Activated naive CD4-positive, alpha-beta T cell treated with anti-CD3 and anti-CD28 coated beads, Interleukin-2, amount 10 ng/mL, durations not matched to agents 7 days and 5 days (primary cell): Measurements from ENCODE around the gene EVA1A.

Experiments
- CTCF ChIA-PET: fragments of 350-600 bp; sonication (Branson Sonifier 250); formaldehyde crosslinking; loops from one replicate; lab custom pipeline; 2021; ENCODE audit warnings: antibody characterized with exemption; lab: Charles Lee
- DNase-seq: peaks from one replicate; pipeline ENCODE4 v3.0.0-alpha.2; 2020
- H3K27ac Mint-ChIP-seq: one replicate; pipeline ENCODE4 v1.8.0; 2021; ENCODE audit warnings: mild to moderate bottlenecking, moderate library complexity, mixed read lengths
- H3K27me3 Mint-ChIP-seq: one replicate; pipeline ENCODE4 v1.8.0; 2021; ENCODE audit warnings: mild to moderate bottlenecking, mixed read lengths
- H3K36me3 Mint-ChIP-seq: one replicate; pipeline ENCODE4 v1.8.0; 2021; ENCODE audit warnings: mixed read lengths
- H3K4me1 Mint-ChIP-seq: one replicate; pipeline ENCODE4 v1.8.0; 2021; ENCODE audit warnings: mixed read lengths
- H3K4me3 Mint-ChIP-seq: one replicate; pipeline ENCODE4 v1.8.0; 2021; ENCODE audit warnings: mild to moderate bottlenecking, moderate library complexity, mixed read lengths
- H3K9me3 Mint-ChIP-seq: one replicate; pipeline ENCODE4 v1.8.0; 2021; ENCODE audit warnings: mixed read lengths

Gene EVA1A

DNA sequence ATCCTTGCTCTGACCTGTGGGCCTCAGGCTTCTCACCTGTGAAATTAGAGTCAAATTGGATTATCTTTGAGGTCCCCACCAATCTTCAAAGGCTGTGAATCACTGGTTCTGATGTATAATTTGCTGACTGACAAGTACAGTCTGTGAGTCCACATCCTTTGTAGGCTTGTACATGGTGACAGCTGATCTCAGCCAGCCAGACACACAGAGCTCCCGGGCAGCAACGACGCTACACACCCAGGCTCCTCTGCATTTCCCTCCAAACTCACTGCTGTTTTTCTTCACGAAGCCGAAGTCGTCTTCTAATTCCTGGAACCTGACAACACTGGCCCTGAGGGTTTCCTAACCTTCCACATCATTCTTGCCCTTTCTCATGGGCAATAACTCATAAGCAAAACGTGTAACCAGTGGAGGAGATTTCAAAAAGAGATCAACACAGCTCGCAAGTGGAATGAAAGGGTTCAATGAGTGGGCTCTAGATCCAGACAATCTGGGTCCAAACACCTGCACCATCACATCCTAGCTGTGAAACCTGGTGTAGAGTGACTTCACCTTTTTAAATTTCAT is 37.9 kb upstream of the EVA1A start:
- H3K27ac Mint-ChIP-seq = no peak overlapping the region
- no peaks in the 10 kb centered on the region for H3K4me1 Mint-ChIP-seq
- CTCF ChIA-PET = interaction anchor here (1.1 kb wide), 1 partner anchor 11 kb away, joined by 4 read pairs; no protein-coding TSS in a partner anchor
- no peaks in the 10 kb centered on the region for H3K27me3 Mint-ChIP-seq
- H3K36me3 Mint-ChIP-seq = no peaks in the 10 kb centered on the region
- H3K4me3 Mint-ChIP-seq = no peak overlapping the region
- no peaks in the 10 kb centered on the region for H3K9me3 Mint-ChIP-seq
- DNase-seq = no peak

DNA sequence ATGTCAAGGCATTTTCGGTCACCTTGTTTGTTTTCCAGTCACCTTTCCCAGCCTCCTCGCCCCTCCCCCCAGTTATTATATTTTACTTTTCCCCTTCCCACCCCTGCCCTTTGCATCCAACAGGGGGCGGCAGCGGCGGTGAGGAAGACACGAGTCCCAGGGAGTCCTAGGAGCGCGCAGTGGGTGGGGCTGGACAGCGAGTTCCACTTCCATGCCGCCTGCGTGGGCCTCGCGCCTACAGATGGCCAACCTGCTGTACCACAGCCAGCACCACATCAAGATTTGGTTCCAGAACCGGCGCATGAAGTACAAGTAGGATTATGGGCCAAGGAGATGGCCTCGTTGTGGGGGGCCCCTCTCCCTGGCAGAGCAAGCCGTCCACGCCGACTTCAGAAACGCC is 37.2 kb upstream of the EVA1A start:
- Mint-ChIP-seq H3K36me3 (no peaks in the 10 kb centered on the region), H3K4me3 (no peak overlapping the region), H3K27ac (no peak overlapping the region), H3K27me3 (no peaks in the 10 kb centered on the region), H3K9me3 (no peaks in the 10 kb centered on the region), H3K4me1 (no peaks in the 10 kb centered on the region)
- CTCF ChIA-PET = interaction anchor here (1.5 kb wide), 1 partner anchor 11 kb away, joined by 7 read pairs; no protein-coding TSS in a partner anchor
- DNase-seq = no peak

DNA sequence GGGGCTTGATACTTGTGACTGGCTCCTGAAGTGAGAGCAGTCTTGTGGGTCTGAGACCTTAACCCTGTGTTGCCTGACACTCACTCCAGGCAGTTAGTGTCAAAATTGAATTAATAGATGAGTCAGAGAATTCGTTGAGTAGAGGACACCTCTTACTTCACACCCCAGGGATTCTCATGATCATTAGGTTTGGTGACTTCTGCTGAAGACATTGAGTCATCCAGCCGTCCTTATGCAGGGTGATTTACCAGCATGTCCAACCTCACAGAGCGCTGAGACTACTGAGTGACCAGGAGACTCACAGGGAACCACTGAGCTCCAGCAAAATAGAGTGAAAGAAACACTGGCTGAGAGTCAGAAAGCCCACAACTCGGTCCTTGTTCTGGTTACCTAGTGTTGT is 36.0 kb upstream of the EVA1A start:
- no peaks in the 10 kb centered on the region for H3K36me3 Mint-ChIP-seq
- no peaks in the 10 kb centered on the region for H3K4me1 Mint-ChIP-seq
- no peak for DNase-seq
- CTCF ChIA-PET = interaction anchor here (1.1 to 1.5 kb wide), 2 partner anchors 12 to 17 kb away, joined by 3 to 7 read pairs; no protein-coding TSS in a partner anchor
- no peaks in the 10 kb centered on the region for H3K27me3 Mint-ChIP-seq
- no peaks in the 10 kb centered on the region for H3K9me3 Mint-ChIP-seq
- no peak overlapping the region for H3K4me3 Mint-ChIP-seq
- no peak overlapping the region for H3K27ac Mint-ChIP-seq

DNA sequence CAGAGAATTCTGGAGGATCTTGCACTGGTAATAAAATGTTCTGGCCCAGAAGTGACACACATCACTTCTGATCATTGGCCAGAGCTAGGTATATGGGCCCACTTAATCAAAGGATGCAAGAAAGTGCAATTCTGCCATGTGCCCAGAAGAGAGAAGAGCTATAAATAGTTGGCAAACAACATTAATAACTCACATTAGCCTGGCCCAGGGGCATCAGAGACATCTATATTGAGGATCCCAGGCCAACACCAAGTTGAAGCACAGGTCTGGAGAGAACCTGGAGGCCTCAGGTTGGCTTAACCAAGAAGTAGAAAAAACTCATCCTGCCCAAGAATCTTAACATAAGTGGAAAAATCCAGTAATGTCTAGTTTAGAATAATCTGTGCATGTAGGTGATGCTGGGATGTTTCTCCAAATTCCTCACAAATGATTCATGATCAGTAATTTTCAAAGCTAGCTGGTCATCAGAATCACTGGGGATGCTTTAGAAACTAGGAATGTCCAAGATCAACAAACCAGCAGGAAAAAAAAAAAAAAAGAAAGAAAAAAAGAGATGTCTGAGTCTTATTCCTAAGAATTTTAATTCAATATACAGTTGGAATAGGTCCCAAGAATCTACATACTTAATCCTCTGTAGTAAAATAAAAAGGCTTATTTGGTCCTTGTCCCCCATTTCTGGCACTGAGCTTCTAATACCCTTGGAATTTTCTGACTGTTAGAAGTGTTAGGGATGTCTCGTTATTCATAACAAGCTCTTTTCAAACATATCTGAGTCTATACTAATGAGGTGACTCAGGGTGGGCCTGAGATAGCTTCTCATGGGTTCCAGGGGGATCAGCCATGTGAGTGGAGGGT is 35.0 kb upstream of the EVA1A start:
- no peak for DNase-seq
- Mint-ChIP-seq H3K27ac (no peak overlapping the region), H3K4me3 (no peak overlapping the region), H3K4me1 (no peaks in the 10 kb centered on the region), H3K9me3 (no peaks in the 10 kb centered on the region), H3K36me3 (no peaks in the 10 kb centered on the region), H3K27me3 (no peaks in the 10 kb centered on the region)
- CTCF ChIA-PET = interaction anchor here (1.1 kb wide), 1 partner anchor 18 kb away, joined by 3 read pairs; no protein-coding TSS in a partner anchor

DNA sequence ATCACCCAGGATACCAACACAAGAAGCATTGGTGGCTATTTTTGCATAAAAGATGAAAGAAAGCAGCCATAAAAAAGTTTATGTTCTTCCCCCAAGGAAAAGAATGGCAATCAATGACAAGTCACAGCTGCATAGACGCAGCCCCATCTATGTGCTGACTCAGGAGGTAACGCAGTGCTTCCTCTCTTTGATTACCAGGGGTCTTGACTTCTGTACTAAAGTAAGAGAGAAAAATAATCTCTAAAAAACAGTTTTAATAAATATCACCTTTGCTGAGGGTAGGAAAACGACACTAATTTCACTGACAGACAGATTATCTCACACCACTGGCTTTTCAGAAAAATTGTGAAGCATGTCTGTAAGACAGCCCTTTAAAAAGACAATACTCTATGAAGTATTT is 33.9 kb upstream of the EVA1A start:
- no peaks in the 10 kb centered on the region for H3K4me1 Mint-ChIP-seq
- no peak overlapping the region for H3K27ac Mint-ChIP-seq
- no peak overlapping the region for H3K4me3 Mint-ChIP-seq
- CTCF ChIA-PET = no interaction called here
- no peaks in the 10 kb centered on the region for H3K9me3 Mint-ChIP-seq
- DNase-seq = no peak
- H3K36me3 Mint-ChIP-seq = no peaks in the 10 kb centered on the region
- H3K27me3 Mint-ChIP-seq = no peaks in the 10 kb centered on the region

DNA sequence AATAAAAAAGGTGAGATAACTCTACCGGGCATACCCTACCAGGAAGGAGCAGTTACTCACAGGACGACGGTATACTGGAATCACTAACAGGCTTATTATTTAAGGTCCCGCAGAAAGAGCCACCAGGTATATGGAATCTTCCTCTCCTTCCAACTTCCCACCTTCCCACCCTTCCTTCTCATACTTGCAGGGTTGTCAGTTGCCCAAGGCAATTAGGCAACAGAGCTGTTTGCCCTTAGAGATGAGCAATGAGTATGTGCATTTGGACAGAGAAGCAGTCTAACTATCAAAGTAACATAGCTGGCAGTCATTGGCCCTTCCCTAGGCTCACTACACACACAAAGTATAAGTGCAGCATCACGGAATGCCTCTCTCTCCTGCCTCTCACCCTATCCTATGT is 32.1 kb upstream of the EVA1A start:
- DNase-seq = no peak
- Mint-ChIP-seq H3K4me1 (no peaks in the 10 kb centered on the region), H3K36me3 (no peaks in the 10 kb centered on the region), H3K4me3 (no peak overlapping the region), H3K27me3 (no peaks in the 10 kb centered on the region), H3K27ac (no peak overlapping the region), H3K9me3 (no peaks in the 10 kb centered on the region)
- CTCF ChIA-PET = no interaction called here

DNA sequence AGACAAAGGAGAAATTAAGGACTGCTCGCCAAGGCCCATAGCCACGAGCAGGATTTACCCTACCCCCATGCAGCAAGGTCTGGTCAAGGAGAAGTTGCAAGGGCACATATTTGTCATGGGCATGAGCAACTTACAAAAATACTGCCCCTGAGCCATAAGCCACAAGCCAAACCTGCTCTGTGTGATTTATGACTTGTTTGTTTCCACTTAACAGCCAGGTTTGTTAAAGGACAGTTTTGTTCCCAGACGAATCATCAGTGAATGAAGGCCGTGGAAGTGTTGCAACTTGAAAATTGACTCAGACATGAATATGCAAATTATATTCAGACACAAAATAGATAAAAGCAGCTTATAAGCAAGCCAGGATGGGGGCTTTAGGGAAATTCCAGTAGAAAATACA is 31.3 kb upstream of the EVA1A start:
- Mint-ChIP-seq H3K4me1 (no peaks in the 10 kb centered on the region), H3K27ac (no peak overlapping the region), H3K9me3 (no peaks in the 10 kb centered on the region), H3K27me3 (no peaks in the 10 kb centered on the region), H3K4me3 (no peak overlapping the region), H3K36me3 (no peaks in the 10 kb centered on the region)
- CTCF ChIA-PET = no interaction called here
- no peak for DNase-seq

DNA sequence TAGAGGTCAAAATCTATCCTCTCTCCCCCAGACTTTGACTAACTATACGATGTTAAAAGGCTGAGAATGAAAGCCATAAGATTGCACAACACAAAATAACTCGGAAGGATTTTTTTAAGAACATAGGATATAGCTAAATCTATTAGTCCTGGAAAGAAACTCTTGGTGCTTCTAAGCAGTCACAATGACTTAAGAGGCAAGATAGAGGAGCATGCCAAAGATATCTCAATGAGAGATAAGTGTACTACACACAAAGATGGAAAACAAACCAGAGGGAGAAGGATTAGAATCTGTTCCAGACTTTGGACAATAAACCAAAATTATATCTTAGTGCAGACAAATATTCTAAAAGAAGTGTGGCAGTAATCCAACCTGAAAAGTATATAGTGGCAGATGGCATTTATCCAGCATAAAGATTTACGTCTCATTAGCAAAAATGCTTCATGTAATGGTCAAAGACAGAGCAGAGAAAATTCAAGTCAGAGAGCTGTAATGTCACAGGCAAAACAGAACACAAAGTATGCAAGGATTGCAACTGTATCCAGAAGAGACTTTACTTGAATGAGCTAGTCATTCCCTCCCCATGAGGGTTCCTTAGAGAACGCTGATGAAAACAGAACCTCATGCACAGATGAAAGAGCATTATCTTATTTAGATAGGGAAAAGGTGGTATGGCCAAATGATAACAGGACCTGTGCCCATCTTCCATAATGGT is 28.8 kb upstream of the EVA1A start:
- DNase-seq = no peak
- no peaks in the 10 kb centered on the region for H3K27me3 Mint-ChIP-seq
- CTCF ChIA-PET = interaction anchor here (1.1 kb wide), 1 partner anchor 19 kb away, joined by 3 read pairs; no protein-coding TSS in a partner anchor
- no peak overlapping the region for H3K27ac Mint-ChIP-seq
- H3K36me3 Mint-ChIP-seq = no peaks in the 10 kb centered on the region
- H3K9me3 Mint-ChIP-seq = no peaks in the 10 kb centered on the region
- no peak overlapping the region for H3K4me3 Mint-ChIP-seq
- H3K4me1 Mint-ChIP-seq = no peaks in the 10 kb centered on the region

DNA sequence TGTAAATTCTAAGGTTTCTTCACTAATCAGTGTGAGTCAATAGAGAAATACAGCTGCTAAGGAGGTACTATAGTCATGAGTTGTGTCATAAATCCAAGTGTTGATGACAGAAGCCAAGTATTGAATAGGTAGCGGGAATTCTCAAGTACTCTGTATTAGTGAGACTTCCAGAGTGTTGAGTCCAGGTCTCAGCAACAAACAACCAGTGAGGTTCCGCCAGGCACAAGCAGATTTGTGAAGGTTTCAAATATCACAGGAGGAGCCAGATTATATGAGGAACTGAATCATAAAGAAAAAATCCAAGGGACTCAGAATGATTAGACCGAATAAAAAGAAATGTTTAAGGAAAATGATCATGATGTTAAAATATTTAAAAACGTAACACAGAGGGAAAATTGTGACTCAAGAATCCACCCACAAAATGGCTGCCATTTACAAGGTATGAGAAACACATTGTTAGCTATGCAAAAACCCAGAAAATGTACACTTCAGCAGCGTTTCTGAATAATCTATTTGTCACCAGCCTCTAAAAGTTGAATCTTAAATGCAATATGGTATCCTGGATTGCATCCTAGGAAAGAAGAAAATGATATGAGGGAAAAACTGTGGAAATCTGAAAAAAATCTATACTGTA is 27.3 kb upstream of the EVA1A start:
- Mint-ChIP-seq H3K4me3 (no peak overlapping the region), H3K9me3 (no peaks in the 10 kb centered on the region), H3K27me3 (no peaks in the 10 kb centered on the region), H3K4me1 (no peaks in the 10 kb centered on the region), H3K36me3 (no peaks in the 10 kb centered on the region), H3K27ac (no peak overlapping the region)
- CTCF ChIA-PET = no interaction called here
- no peak for DNase-seq

DNA sequence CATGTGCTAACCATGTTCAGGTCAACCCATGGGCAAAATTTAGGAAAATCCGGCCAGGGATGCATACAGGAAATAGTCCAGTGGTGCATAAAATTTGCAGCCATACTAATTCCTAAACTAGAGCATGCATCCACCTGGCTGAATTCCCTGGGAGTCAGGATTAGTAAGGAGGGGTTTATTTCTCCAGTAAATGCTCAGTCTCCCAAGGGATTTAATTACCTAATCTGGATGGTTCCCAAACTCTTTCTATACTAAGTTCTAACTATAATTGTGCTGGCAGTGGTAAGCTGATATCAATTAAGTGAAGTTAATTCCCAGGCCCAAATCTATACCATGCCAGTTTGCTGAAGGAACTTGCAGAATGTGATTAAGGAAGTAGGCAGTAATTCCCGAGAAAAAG is 26.2 kb upstream of the EVA1A start:
- Mint-ChIP-seq H3K27me3 (no peaks in the 10 kb centered on the region), H3K4me3 (no peak overlapping the region), H3K36me3 (no peaks in the 10 kb centered on the region), H3K27ac (no peak overlapping the region), H3K9me3 (no peaks in the 10 kb centered on the region), H3K4me1 (no peaks in the 10 kb centered on the region)
- DNase-seq = no peak
- CTCF ChIA-PET = no interaction called here

DNA sequence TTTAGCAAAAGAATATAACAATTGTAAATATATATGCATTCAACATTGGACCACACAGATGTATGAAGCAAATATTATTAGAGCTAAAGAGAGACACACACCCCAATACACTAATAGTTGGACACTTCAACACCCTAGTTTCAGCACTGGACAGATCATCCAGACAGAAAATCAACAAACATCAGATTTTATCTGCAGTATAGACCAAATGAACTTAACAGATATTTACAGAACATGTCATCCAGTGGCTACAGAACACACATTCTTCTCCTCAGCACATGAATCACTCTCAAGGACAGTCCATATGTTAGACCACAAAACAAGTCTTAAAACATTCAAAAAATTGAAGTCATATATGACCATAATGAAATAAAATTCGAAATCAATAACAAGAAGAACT is 22.1 kb upstream of the EVA1A start:
- no peak overlapping the region for H3K4me3 Mint-ChIP-seq
- H3K9me3 Mint-ChIP-seq = no peaks in the 10 kb centered on the region
- no peaks in the 10 kb centered on the region for H3K27me3 Mint-ChIP-seq
- H3K27ac Mint-ChIP-seq = no peak overlapping the region
- CTCF ChIA-PET = no interaction called here
- no peaks in the 10 kb centered on the region for H3K4me1 Mint-ChIP-seq
- H3K36me3 Mint-ChIP-seq = no peaks in the 10 kb centered on the region
- no peak for DNase-seq

DNA sequence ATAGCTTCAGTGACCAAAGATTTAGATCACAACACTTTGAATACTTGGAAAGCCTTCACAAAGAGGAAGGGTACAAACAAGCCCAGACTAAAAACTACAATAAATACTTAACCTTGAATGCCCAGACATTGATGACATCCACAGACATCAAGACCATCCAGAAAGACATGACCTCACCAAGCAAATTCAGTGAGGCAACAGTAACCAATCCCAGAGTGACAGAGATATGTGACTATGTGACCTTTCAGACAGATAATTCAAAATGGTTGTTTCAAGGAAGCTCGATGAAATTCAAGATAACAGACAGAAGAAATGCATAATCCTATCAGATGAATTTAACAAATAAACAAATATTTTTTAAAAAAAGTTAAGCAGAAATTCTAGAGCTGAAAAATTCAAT is 19.9 kb upstream of the EVA1A start:
- H3K27ac Mint-ChIP-seq = no peak overlapping the region
- no peak overlapping the region for H3K4me3 Mint-ChIP-seq
- no peaks in the 10 kb centered on the region for H3K36me3 Mint-ChIP-seq
- H3K9me3 Mint-ChIP-seq = no peaks in the 10 kb centered on the region
- DNase-seq = no peak
- CTCF ChIA-PET = no interaction called here
- no peaks in the 10 kb centered on the region for H3K27me3 Mint-ChIP-seq
- H3K4me1 Mint-ChIP-seq = no peaks in the 10 kb centered on the region

DNA sequence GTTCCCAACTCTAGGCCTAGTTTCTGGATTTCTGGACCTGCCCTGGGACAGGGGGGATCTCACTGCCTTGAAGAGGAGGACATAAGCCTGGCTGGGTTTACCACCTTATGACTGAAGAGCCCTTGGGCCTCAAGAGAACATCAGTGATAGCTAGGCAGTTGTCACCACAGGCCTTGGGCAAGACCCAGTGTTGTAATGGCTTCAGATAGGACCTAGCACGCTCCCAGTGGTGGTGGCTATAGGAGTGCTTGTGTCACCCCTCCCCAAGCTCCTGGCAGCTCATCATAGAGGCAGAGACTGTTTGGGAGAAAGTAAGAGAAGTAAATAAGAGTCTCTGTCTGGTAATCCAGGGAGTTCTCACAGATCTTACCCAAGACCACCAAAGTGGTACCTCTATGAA is 19.4 kb upstream of the EVA1A start:
- no peak overlapping the region for H3K4me3 Mint-ChIP-seq
- DNase-seq = no peak
- H3K9me3 Mint-ChIP-seq = no peaks in the 10 kb centered on the region
- CTCF ChIA-PET = no interaction called here
- no peak overlapping the region for H3K27ac Mint-ChIP-seq
- H3K36me3 Mint-ChIP-seq = no peaks in the 10 kb centered on the region
- H3K27me3 Mint-ChIP-seq = no peaks in the 10 kb centered on the region
- no peaks in the 10 kb centered on the region for H3K4me1 Mint-ChIP-seq

DNA sequence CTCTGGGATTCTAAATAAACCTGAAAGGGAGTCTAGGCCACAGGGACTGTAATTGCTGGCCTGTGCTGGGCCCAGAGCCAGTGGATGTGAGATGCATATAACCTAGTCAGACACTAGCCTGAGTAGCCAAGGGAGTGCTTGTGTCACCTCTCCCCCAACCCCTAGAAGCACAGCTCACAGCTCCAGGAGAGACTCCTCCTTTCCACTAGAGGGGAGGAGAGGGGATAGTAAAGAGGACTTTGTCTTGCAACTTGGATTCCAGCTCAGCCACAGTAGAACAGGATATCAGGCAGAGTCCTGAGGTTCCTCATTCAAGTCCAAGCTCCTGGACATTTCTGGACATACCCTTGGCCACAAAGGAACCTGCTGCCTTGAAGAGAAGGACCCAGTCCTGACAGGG is 18.4 kb upstream of the EVA1A start:
- CTCF ChIA-PET = interaction anchor here (1.0 kb wide), 1 partner anchor 30 kb away, joined by 3 read pairs; no protein-coding TSS in a partner anchor
- no peaks in the 10 kb centered on the region for H3K4me1 Mint-ChIP-seq
- no peak overlapping the region for H3K27ac Mint-ChIP-seq
- peaks cover 2% of the 10 kb centered on the region for H3K27me3 Mint-ChIP-seq
- H3K36me3 Mint-ChIP-seq = no peaks in the 10 kb centered on the region
- no peak overlapping the region for H3K4me3 Mint-ChIP-seq
- no peak for DNase-seq
- H3K9me3 Mint-ChIP-seq = no peaks in the 10 kb centered on the region
